Muscle layer of colon (tissue), 2 donors: ENCODE data around the gene GRIK2.

Experiments
- H3K27ac ChIP-seq: one replicate; pipeline ENCODE4 v1.7.0; 2013; ENCODE audit warnings: low read depth, mild to moderate bottlenecking, low read length, moderate library complexity
- H3K27me3 ChIP-seq, 2 donors: one replicate each; pipeline ENCODE4 v1.7.0; 2013; ENCODE audit warnings: low read length in 2 of 2, mild to moderate bottlenecking in 2 of 2; ENCODE audit not compliant: insufficient read depth in 2 of 2, control insufficient read depth in 1 of 2
- H3K36me3 ChIP-seq: one replicate; pipeline ENCODE4 v1.7.0; 2013; ENCODE audit warnings: mild to moderate bottlenecking, low read length; ENCODE audit not compliant: insufficient read depth
- H3K4me1 ChIP-seq: one replicate; pipeline ENCODE4 v1.7.0; 2013; ENCODE audit warnings: mild to moderate bottlenecking, low read length; ENCODE audit not compliant: insufficient read depth
- H3K4me3 ChIP-seq, 2 donors: one replicate each; pipeline ENCODE4 v1.7.0; 2013; ENCODE audit warnings: low read length in 2 of 2, low read depth in 1 of 2, mild to moderate bottlenecking in 1 of 2, moderate library complexity in 1 of 2
- H3K9ac ChIP-seq: one replicate; pipeline ENCODE4 v1.7.0; 2013; ENCODE audit warnings: low read length
- H3K9me3 ChIP-seq: one replicate; pipeline ENCODE4 v1.7.0; 2013; ENCODE audit warnings: mild to moderate bottlenecking, low read length
- donor health status: abdominal sarcoma.
- donor health status: Adenocarcinoma of cecum.

The GRIK2 gene

GRCh38 chr6:101755931-101756330 lies 362.4 kb downstream of the GRIK2 start:
- no peaks in the 10 kb centered on the region for H3K4me1 ChIP-seq
- H3K9me3 ChIP-seq = no peaks in the 10 kb centered on the region
- H3K4me3 ChIP-seq = no peak overlapping the region
- H3K36me3 ChIP-seq = no peaks in the 10 kb centered on the region
- H3K27ac ChIP-seq = no peak overlapping the region
- no peak overlapping the region for H3K9ac ChIP-seq
- no peaks in the 10 kb centered on the region for H3K27me3 ChIP-seq

- Histone ChIP-seq H3K36me3 (no peaks in the 10 kb centered on the region), H3K27ac (no peak overlapping the region), H3K4me1 (no peaks in the 10 kb centered on the region), H3K9ac (no peak overlapping the region), H3K4me3 (no peak overlapping the region), H3K27me3 (no peaks in the 10 kb centered on the region), H3K9me3 (no peaks in the 10 kb centered on the region)
Measured at GRCh38 chr6:101758368-101758767, 364.9 kb downstream of the GRIK2 start.

GRCh38 chr6:101760843-101761621 lies 367.5 kb downstream of the GRIK2 start:
- no peak overlapping the region for H3K4me3 ChIP-seq
- H3K27ac ChIP-seq = no peak overlapping the region
- no peak overlapping the region for H3K9ac ChIP-seq
- H3K36me3 ChIP-seq = no peaks in the 10 kb centered on the region
- H3K4me1 ChIP-seq = no peaks in the 10 kb centered on the region
- H3K9me3 ChIP-seq = no peaks in the 10 kb centered on the region
- H3K27me3 ChIP-seq = no peaks in the 10 kb centered on the region

GRCh38 chr6:101762851-101763250 lies 369.3 kb downstream of the GRIK2 start:
- H3K36me3 ChIP-seq = no peaks in the 10 kb centered on the region
- H3K9me3 ChIP-seq = no peaks in the 10 kb centered on the region
- H3K4me1 ChIP-seq = no peaks in the 10 kb centered on the region
- no peaks in the 10 kb centered on the region for H3K27me3 ChIP-seq
- H3K4me3 ChIP-seq = no peak overlapping the region
- H3K9ac ChIP-seq = no peak overlapping the region
- no peak overlapping the region for H3K27ac ChIP-seq

GRCh38 chr6:101765281-101765680 lies 371.8 kb downstream of the GRIK2 start:
- H3K27ac ChIP-seq = no peak overlapping the region
- H3K9ac ChIP-seq = no peak overlapping the region
- H3K4me3 ChIP-seq = no peak overlapping the region
- H3K4me1 ChIP-seq = no peaks in the 10 kb centered on the region
- no peaks in the 10 kb centered on the region for H3K36me3 ChIP-seq
- H3K27me3 ChIP-seq = no peaks in the 10 kb centered on the region
- no peaks in the 10 kb centered on the region for H3K9me3 ChIP-seq

- Histone ChIP-seq H3K4me3 (no peak overlapping the region), H3K4me1 (no peaks in the 10 kb centered on the region), H3K36me3 (no peaks in the 10 kb centered on the region), H3K9ac (no peak overlapping the region), H3K9me3 (no peaks in the 10 kb centered on the region), H3K27me3 (no peaks in the 10 kb centered on the region), H3K27ac (no peak overlapping the region)
Measured at GRCh38 chr6:101770116-101770515, 376.6 kb downstream of the GRIK2 start.

- Histone ChIP-seq H3K4me3 (no peak overlapping the region), H3K27me3 (no peaks in the 10 kb centered on the region), H3K36me3 (no peaks in the 10 kb centered on the region), H3K9me3 (no peaks in the 10 kb centered on the region), H3K4me1 (no peaks in the 10 kb centered on the region), H3K27ac (no peak overlapping the region), H3K9ac (no peak overlapping the region)
Measured at GRCh38 chr6:101776919-101777350, 383.4 kb downstream of the GRIK2 start.

GRCh38 chr6:101777646-101778045 lies 384.1 kb downstream of the GRIK2 start:
- Histone ChIP-seq H3K4me3 (no peak overlapping the region), H3K27me3 (no peaks in the 10 kb centered on the region), H3K27ac (no peak overlapping the region), H3K4me1 (no peaks in the 10 kb centered on the region), H3K9ac (no peak overlapping the region), H3K36me3 (no peaks in the 10 kb centered on the region), H3K9me3 (no peaks in the 10 kb centered on the region)

GRCh38 chr6:101779051-101779844 lies 385.7 kb downstream of the GRIK2 start:
- Histone ChIP-seq H3K27ac (no peak overlapping the region), H3K4me3 (no peak overlapping the region), H3K9me3 (no peaks in the 10 kb centered on the region), H3K4me1 (no peaks in the 10 kb centered on the region), H3K9ac (no peak overlapping the region), H3K27me3 (no peaks in the 10 kb centered on the region), H3K36me3 (no peaks in the 10 kb centered on the region)

- H3K9ac ChIP-seq = no peak overlapping the region
- H3K27ac ChIP-seq = no peak overlapping the region
- H3K36me3 ChIP-seq = no peaks in the 10 kb centered on the region
- no peak overlapping the region for H3K4me3 ChIP-seq
- no peaks in the 10 kb centered on the region for H3K9me3 ChIP-seq
- no peaks in the 10 kb centered on the region for H3K27me3 ChIP-seq
- H3K4me1 ChIP-seq = no peaks in the 10 kb centered on the region
Measured at GRCh38 chr6:101783287-101783686, 389.8 kb downstream of the GRIK2 start.

- Histone ChIP-seq H3K4me3 (no peak overlapping the region), H3K27ac (no peak overlapping the region), H3K36me3 (no peaks in the 10 kb centered on the region), H3K27me3 (no peaks in the 10 kb centered on the region), H3K9me3 (no peaks in the 10 kb centered on the region), H3K9ac (no peak overlapping the region), H3K4me1 (no peaks in the 10 kb centered on the region)
Measured at GRCh38 chr6:101784094-101784493, 390.6 kb downstream of the GRIK2 start.
